DMS79 (cell line): ENCODE measurements around the gene PPCDC.

ENCODE experiments used
- DNase-seq: peaks from one replicate; lab custom pipeline; 2025; lab: John Stamatoyannopoulos, UW

PPCDC gene

GRCh38 chr15:75023181-75023871 lies at the start of gene PPCDC:
Gene PPCDC, plus strand, starts transcription at chr15:75023590. Its CDS starts 4,729 bp downstream, at chr15:75028319.
- DNase-seq = peak; percentile 71

- DNase-seq = no peak
Observed at GRCh38 chr15:74976159-74976558, 47.2 kb upstream of the PPCDC start.

- DNase-seq = no peak
Observed at GRCh38 chr15:74977599-74977998, 45.8 kb upstream of the PPCDC start.

GRCh38 chr15:74978077-74978476 lies 45.3 kb upstream of the PPCDC start:
- no peak for DNase-seq

- DNase-seq = peak; percentile 72
Observed at GRCh38 chr15:74978503-74978902, 44.9 kb upstream of the PPCDC start.

GRCh38 chr15:74982183-74982582 lies 41.2 kb upstream of the PPCDC start:
- no peak for DNase-seq

GRCh38 chr15:74983725-74984231 lies 39.6 kb upstream of the PPCDC start:
- DNase-seq = no peak

GRCh38 chr15:74988007-74988800 lies 35.2 kb upstream of the PPCDC start:
- peak; percentile 11 for DNase-seq

- no peak for DNase-seq
Observed at GRCh38 chr15:74989527-74989926, 33.9 kb upstream of the PPCDC start.

- DNase-seq = no peak
Observed at GRCh38 chr15:74992619-74993018, 30.8 kb upstream of the PPCDC start.

GRCh38 chr15:74994236-74994635 lies 29.2 kb upstream of the PPCDC start:
- no peak for DNase-seq

- no peak for DNase-seq
Observed at GRCh38 chr15:74994685-74995084, 28.7 kb upstream of the PPCDC start.

- DNase-seq = peak; percentile 81
Observed at GRCh38 chr15:74995182-74995778, 28.1 kb upstream of the PPCDC start, which contains the start of gene SCAMP5. Gene SCAMP5, plus strand, starts transcription at chr15:74995563. Its CDS starts 16,277 bp downstream, at chr15:75011840.

GRCh38 chr15:74995779-74996765 lies 27.3 kb upstream of the PPCDC start:
- DNase-seq = no peak

GRCh38 chr15:74997141-74997540 lies 26.2 kb upstream of the PPCDC start:
- DNase-seq = no peak

- DNase-seq = no peak
Observed at GRCh38 chr15:74997543-74997942, 25.8 kb upstream of the PPCDC start.

- DNase-seq = no peak
Observed at GRCh38 chr15:75001310-75001709, 22.1 kb upstream of the PPCDC start.

- no peak for DNase-seq
Observed at GRCh38 chr15:75002398-75002797, 21.0 kb upstream of the PPCDC start.

- no peak for DNase-seq
Observed at GRCh38 chr15:75007216-75007615, 16.2 kb upstream of the PPCDC start.

- DNase-seq = no peak
Observed at GRCh38 chr15:75008221-75008625, 15.2 kb upstream of the PPCDC start.

- no peak for DNase-seq
Observed at GRCh38 chr15:75008629-75009326, 14.6 kb upstream of the PPCDC start.
